Measurements from ENCODE around the gene ANKRD39.

The ANKRD39 gene

GRCh38 chr2:96853321-96853720 lies 4.5 kb downstream of the ANKRD39 start:
- no peak for DNase-seq (ENCODE audit: low read depth in 2 of 2)

- no peak for DNase-seq (ENCODE audit: low read depth in 2 of 2)
Measured at GRCh38 chr2:96852667-96853066, 5.1 kb downstream of the ANKRD39 start.

GRCh38 chr2:96848264-96848663 lies 9.6 kb downstream of the ANKRD39 start:
- no peak for DNase-seq (ENCODE audit: low read depth in 2 of 2)

- DNase-seq (ENCODE audit: low read depth in 2 of 2) = no peak
Measured at GRCh38 chr2:96847586-96847985, 10.2 kb downstream of the ANKRD39 start.

- no peak for DNase-seq (ENCODE audit: low read depth in 2 of 2)
Measured at GRCh38 chr2:96846825-96847224, 11.0 kb downstream of the ANKRD39 start.

- DNase-seq (ENCODE audit: low read depth in 2 of 2) = no peak
Measured at GRCh38 chr2:96844405-96844808, 13.4 kb downstream of the ANKRD39 start.

- no peak for DNase-seq (ENCODE audit: low read depth in 2 of 2)
Measured at GRCh38 chr2:96843538-96844268, 14.1 kb downstream of the ANKRD39 start, which contains the start of gene ANKRD23. TSS of gene ANKRD23 (minus strand) at chr2:96844021. CDS start at chr2:96843992, 29 bp downstream.

- DNase-seq (ENCODE audit: low read depth in 2 of 2) = no peak
Measured at GRCh38 chr2:96842600-96842999, 15.2 kb downstream of the ANKRD39 start.

GRCh38 chr2:96841701-96842495 lies 15.9 kb downstream of the ANKRD39 start:
- DNase-seq (ENCODE audit: low read depth in 2 of 2) = no peak

- no peak for DNase-seq (ENCODE audit: low read depth in 2 of 2)
Measured at GRCh38 chr2:96839875-96840850, 17.7 kb downstream of the ANKRD39 start.

GRCh38 chr2:96839293-96839874 lies 18.4 kb downstream of the ANKRD39 start:
- DNase-seq (ENCODE audit: low read depth in 2 of 2) = peak; percentile 50 to 51

- DNase-seq (ENCODE audit: low read depth in 2 of 2) = no peak
Measured at GRCh38 chr2:96838345-96839292, 19.2 kb downstream of the ANKRD39 start.

GRCh38 chr2:96837575-96837974 lies 20.2 kb downstream of the ANKRD39 start:
- DNase-seq (ENCODE audit: low read depth in 2 of 2) = no peak

GRCh38 chr2:96835830-96836229 lies 22.0 kb downstream of the ANKRD39 start:
- no peak for DNase-seq (ENCODE audit: low read depth in 2 of 2)

GRCh38 chr2:96832754-96833507 lies 24.9 kb downstream of the ANKRD39 start:
- DNase-seq (ENCODE audit: low read depth in 2 of 2) = no peak

- DNase-seq (ENCODE audit: low read depth in 2 of 2) = no peak
Measured at GRCh38 chr2:96832408-96832753, 25.4 kb downstream of the ANKRD39 start.

- DNase-seq (ENCODE audit: low read depth in 2 of 2) = no peak
Measured at GRCh38 chr2:96831679-96832078, 26.1 kb downstream of the ANKRD39 start.

- no peak for DNase-seq (ENCODE audit: low read depth in 2 of 2)
Measured at GRCh38 chr2:96830044-96830562, 27.7 kb downstream of the ANKRD39 start.

GRCh38 chr2:96828874-96829273 lies 28.9 kb downstream of the ANKRD39 start:
- no peak for DNase-seq (ENCODE audit: low read depth in 2 of 2)
